Hepatocyte (in vitro differentiated cells): ENCODE measurements around the gene FUT9. TPM values are rescaled to one million over a fixed set of nuclear protein-coding genes. Genes with fewer than 3 reads are reported as not detected.

Experiments
- DNase-seq: peaks from one replicate; pipeline ENCODE4 v3.0.0-alpha.2; 2016; ENCODE audit warnings: low spot score
- H2AFZ ChIP-seq: fragments of 200-600 bp; sonication (generic); 2 replicates; pipeline ENCODE4 v1.6.0; 2016; ENCODE audit warnings: antibody characterized with exemption, mild to moderate bottlenecking
- H3K27ac ChIP-seq: fragments of 200-600 bp; sonication (generic); 2 replicates; pipeline ENCODE4 v1.5.1; 2016; ENCODE audit warnings: mild to moderate bottlenecking
- H3K27me3 ChIP-seq: fragments of 200-600 bp; sonication (generic); 2 replicates; pipeline ENCODE4 v1.6.1; 2016
- H3K36me3 ChIP-seq: fragments of 200-600 bp; sonication (generic); replicated peaks from 2 replicates; pipeline ENCODE4 v1.5.1; 2016; ENCODE audit warnings: low read depth; ENCODE audit not compliant: insufficient read depth
- H3K4me1 ChIP-seq: fragments of 200-600 bp; sonication (generic); 2 replicates; pipeline ENCODE4 v1.5.1; 2016; ENCODE audit warnings: mild to moderate bottlenecking, moderate library complexity; ENCODE audit not compliant: insufficient read depth
- H3K4me2 ChIP-seq: fragments of 200-600 bp; sonication (generic); 2 replicates; pipeline ENCODE4 v1.6.0; 2016
- H3K4me3 ChIP-seq: fragments of 200-600 bp; sonication (generic); 2 replicates; pipeline ENCODE4 v1.5.1; 2016; ENCODE audit warnings: mild to moderate bottlenecking
- H3K79me2 ChIP-seq: fragments of 200-600 bp; sonication (generic); 2 replicates; pipeline ENCODE4 v1.6.0; 2017; ENCODE audit warnings: mild to moderate bottlenecking
- H3K9me2 ChIP-seq: fragments of 200-600 bp; sonication (generic); replicated peaks from 2 replicates; pipeline ENCODE4 v1.6.0; 2017; ENCODE audit warnings: mild to moderate bottlenecking; ENCODE audit not compliant: insufficient read depth
- H3K9me3 ChIP-seq: fragments of 200-600 bp; sonication (generic); 2 replicates; pipeline ENCODE4 v1.5.1; 2016; ENCODE audit warnings: low read depth, mild to moderate bottlenecking
- H4K20me1 ChIP-seq: fragments of 200-600 bp; sonication (generic); 2 replicates; pipeline ENCODE4 v1.6.0; 2016; ENCODE audit warnings: mild to moderate bottlenecking; ENCODE audit not compliant: insufficient read depth, poor library complexity, severe bottlenecking
- EZH2 ChIP-seq: fragments of 200-600 bp; sonication (generic); IDR thresholded peaks from 2 replicates; pipeline ENCODE4 v1.6.1; 2016; ENCODE audit warnings: antibody characterized with exemption, mild to moderate bottlenecking, borderline replicate concordance
- EZH2phosphoT487 ChIP-seq: fragments of 200-600 bp; sonication (generic); IDR thresholded peaks from one replicate; pipeline ENCODE4 v1.6.1; 2018; ENCODE audit warnings: antibody characterized with exemption, mild to moderate bottlenecking, low read depth, moderate library complexity; ENCODE audit not compliant: unreplicated experiment, severe bottlenecking
- WGBS: methylation state at CpG from one replicate; pipeline ENCODE4 v1.1.6; 2016; ENCODE audit warnings: low lambda C conversion rate; ENCODE audit errors: missing lambda C conversion rate; 5-methylcytosine and 5-hydroxymethylcytosine counted together
- polyA plus RNA-seq: library from polyadenylated mRNA; unstranded; fragments of >200 nt; fragmentation: Nextera tagmentation; extraction: Ambion mirVana; gene quantifications from 2 replicates; pipeline ENCODE4 v1.2.1, GENCODE V29; 2016
- total RNA-seq: library from RNA; depleted of rRNA; stranded (reverse); fragments of >200 nt; gene quantifications from 2 replicates; pipeline ENCODE4 v1.2.3, GENCODE V29; 2014
- TF ChIP-seq, protein P1 (sequence below): fragments of 200-600 bp; sonication (generic); IDR thresholded peaks from 2 replicates; pipeline ENCODE4 v1.5.1; 2016; ENCODE audit warnings: antibody characterized with exemption, mild to moderate bottlenecking; ENCODE audit not compliant: poor library complexity

FUT9 gene
- total and polyA plus RNA-seq, 2 experiments from 2014 or later: 0.24 to 0.87 TPM

GRCh38 chr6:96157018-96157565 is 141.3 kb downstream of the FUT9 start:
- Histone ChIP-seq H3K27ac (peak overlapping the region; percentile 57), H3K27me3 (no peaks in the 10 kb centered on the region), H3K79me2 (no peaks in the 10 kb centered on the region), H3K4me3 (no peak overlapping the region), H3K9me2 (no peaks in the 10 kb centered on the region), H3K4me2 (peak overlapping the region; percentile 67), H2AFZ (peak overlapping the region; percentile 49), H3K9me3 (no peaks in the 10 kb centered on the region), H4K20me1 (no peaks in the 10 kb centered on the region), H3K36me3 (no peaks in the 10 kb centered on the region), H3K4me1 (no peaks in the 10 kb centered on the region)
- 34% methylated on average over 3 of the region's 3 CpGs for WGBS
- no peak for DNase-seq
- no peak for TF ChIP-seq EZH2
- TF ChIP-seq, protein P1, sequence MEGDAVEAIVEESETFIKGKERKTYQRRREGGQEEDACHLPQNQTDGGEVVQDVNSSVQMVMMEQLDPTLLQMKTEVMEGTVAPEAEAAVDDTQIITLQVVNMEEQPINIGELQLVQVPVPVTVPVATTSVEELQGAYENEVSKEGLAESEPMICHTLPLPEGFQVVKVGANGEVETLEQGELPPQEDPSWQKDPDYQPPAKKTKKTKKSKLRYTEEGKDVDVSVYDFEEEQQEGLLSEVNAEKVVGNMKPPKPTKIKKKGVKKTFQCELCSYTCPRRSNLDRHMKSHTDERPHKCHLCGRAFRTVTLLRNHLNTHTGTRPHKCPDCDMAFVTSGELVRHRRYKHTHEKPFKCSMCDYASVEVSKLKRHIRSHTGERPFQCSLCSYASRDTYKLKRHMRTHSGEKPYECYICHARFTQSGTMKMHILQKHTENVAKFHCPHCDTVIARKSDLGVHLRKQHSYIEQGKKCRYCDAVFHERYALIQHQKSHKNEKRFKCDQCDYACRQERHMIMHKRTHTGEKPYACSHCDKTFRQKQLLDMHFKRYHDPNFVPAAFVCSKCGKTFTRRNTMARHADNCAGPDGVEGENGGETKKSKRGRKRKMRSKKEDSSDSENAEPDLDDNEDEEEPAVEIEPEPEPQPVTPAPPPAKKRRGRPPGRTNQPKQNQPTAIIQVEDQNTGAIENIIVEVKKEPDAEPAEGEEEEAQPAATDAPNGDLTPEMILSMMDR: no peak

DNA sequence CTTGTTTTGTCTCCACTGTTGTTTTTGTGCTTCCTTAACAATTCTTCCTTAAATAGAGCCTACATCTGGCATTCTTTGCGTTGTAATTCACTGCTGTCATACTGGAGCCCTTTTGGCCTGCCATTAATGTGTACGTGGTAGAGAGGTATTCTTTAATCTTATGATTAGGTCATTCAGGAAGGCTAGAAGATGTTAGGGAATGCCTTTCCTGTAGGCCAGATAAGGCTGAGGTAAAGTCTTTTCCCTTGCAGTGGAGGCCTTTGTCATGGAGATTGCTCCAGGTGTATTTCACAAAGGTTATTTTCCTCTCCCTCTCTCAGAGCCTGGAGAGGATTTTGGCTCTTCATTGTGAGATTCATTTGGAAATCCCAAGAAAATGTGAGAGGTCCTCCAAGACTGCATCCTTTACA is 146.9 kb downstream of the FUT9 start:
- no peak overlapping the region for H2AFZ ChIP-seq
- 25% methylated on average over 2 of the region's 2 CpGs for WGBS
- H3K4me3 ChIP-seq: no peak overlapping the region
- no peaks in the 10 kb centered on the region for H3K79me2 ChIP-seq
- H3K36me3 ChIP-seq: no peaks in the 10 kb centered on the region
- no peaks in the 10 kb centered on the region for H3K9me2 ChIP-seq
- TF ChIP-seq EZH2phosphoT487 (no peak), EZH2 (no peak)
- TF ChIP-seq, protein P1: no peak
- DNase-seq: no peak
- H3K27ac ChIP-seq: no peak overlapping the region
- H4K20me1 ChIP-seq: no peaks in the 10 kb centered on the region
- no peaks in the 10 kb centered on the region for H3K4me1 ChIP-seq
- H3K4me2 ChIP-seq: no peak overlapping the region
- no peaks in the 10 kb centered on the region for H3K9me3 ChIP-seq
- no peaks in the 10 kb centered on the region for H3K27me3 ChIP-seq

GRCh38 chr6:96164802-96165201 is 149.0 kb downstream of the FUT9 start:
- TF ChIP-seq EZH2phosphoT487: no peak
- no peak overlapping the region for H3K4me2 ChIP-seq
- no peaks in the 10 kb centered on the region for H3K9me2 ChIP-seq
- no peaks in the 10 kb centered on the region for H4K20me1 ChIP-seq
- no peak overlapping the region for H3K27ac ChIP-seq
- H3K36me3 ChIP-seq: no peaks in the 10 kb centered on the region
- H3K27me3 ChIP-seq: no peaks in the 10 kb centered on the region
- no peaks in the 10 kb centered on the region for H3K9me3 ChIP-seq
- H3K4me1 ChIP-seq: no peaks in the 10 kb centered on the region
- H3K4me3 ChIP-seq: no peak overlapping the region
- no peak overlapping the region for H2AFZ ChIP-seq
- no peaks in the 10 kb centered on the region for H3K79me2 ChIP-seq
- DNase-seq: no peak

DNA sequence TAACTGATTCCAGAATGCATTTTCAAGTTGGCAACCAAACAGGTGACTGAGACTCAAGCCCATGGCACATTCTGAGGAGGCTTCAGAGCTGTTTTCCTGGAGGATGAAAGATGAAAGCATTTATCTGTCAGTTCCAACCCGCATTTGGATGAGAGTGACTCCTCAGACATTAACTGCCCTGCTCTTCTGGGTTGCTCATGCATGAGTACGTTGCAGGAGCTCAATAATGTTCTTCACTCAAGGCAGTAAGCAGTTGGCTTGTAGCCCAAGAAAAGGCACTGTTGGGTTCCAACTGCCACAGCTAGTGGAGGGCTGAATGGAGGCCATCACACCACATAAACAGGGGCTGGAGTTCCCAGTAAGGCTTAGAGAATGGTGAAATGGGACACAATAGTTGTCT is 155.3 kb downstream of the FUT9 start:
- no peaks in the 10 kb centered on the region for H3K9me2 ChIP-seq
- no peak overlapping the region for H3K4me3 ChIP-seq
- H2AFZ ChIP-seq: no peak overlapping the region
- H3K27ac ChIP-seq: no peak overlapping the region
- TF ChIP-seq EZH2phosphoT487 (no peak), EZH2 (no peak)
- TF ChIP-seq, protein P1: no peak
- no peaks in the 10 kb centered on the region for H3K36me3 ChIP-seq
- H3K27me3 ChIP-seq: no peaks in the 10 kb centered on the region
- 83% methylated on average over 2 of the region's 2 CpGs for WGBS
- DNase-seq: no peak
- no peaks in the 10 kb centered on the region for H4K20me1 ChIP-seq
- no peak overlapping the region for H3K4me2 ChIP-seq
- no peaks in the 10 kb centered on the region for H3K4me1 ChIP-seq
- H3K9me3 ChIP-seq: no peaks in the 10 kb centered on the region
- H3K79me2 ChIP-seq: no peaks in the 10 kb centered on the region
